ENCODE measurements around the gene EPM2A.

The EPM2A gene

GRCh38 chr6:145652572-145652971 is 82.7 kb downstream of the EPM2A start:
- TF ChIP-seq CTCF (conservative IDR thresholded peaks at IDR 0.05) (no peak), ZFX (IDR thresholded peaks at IDR 0.05) (no peak)
- no peak overlapping the region for H3K27ac ChIP-seq

- TF ChIP-seq ZFX (IDR thresholded peaks at IDR 0.05) (no peak), CTCF (conservative IDR thresholded peaks at IDR 0.05) (no peak)
These were observed 83.3 kb downstream of the EPM2A start for GRCh38 chr6:145651988-145652387.

GRCh38 chr6:145648149-145648548 is 87.2 kb downstream of the EPM2A start:
- H3K27ac ChIP-seq, result no peak overlapping the region
- TF ChIP-seq CTCF (conservative IDR thresholded peaks at IDR 0.05) (no peak), ZFX (IDR thresholded peaks at IDR 0.05) (no peak)

More at GRCh38 chr6:145651988-145652387, 83.3 kb downstream of the EPM2A start:
- H3K27ac ChIP-seq, result no peak overlapping the region

GRCh38 chr6:145647602-145648001 is 87.7 kb downstream of the EPM2A start:
- TF ChIP-seq ZFX (IDR thresholded peaks at IDR 0.05), result no peak
- no peak for TF ChIP-seq CTCF (conservative IDR thresholded peaks at IDR 0.05)

GRCh38 chr6:145643760-145644159 is 91.6 kb downstream of the EPM2A start:
- TF ChIP-seq ZFX (IDR thresholded peaks at IDR 0.05), result no peak
- no peak for TF ChIP-seq CTCF (conservative IDR thresholded peaks at IDR 0.05)

More at GRCh38 chr6:145647602-145648001, 87.7 kb downstream of the EPM2A start:
- H3K27ac ChIP-seq, result no peak overlapping the region

GRCh38 chr6:145633981-145634627 is 101.2 kb downstream of the EPM2A start:
- no peak overlapping the region for H3K27ac ChIP-seq
- TF ChIP-seq CTCF (conservative IDR thresholded peaks at IDR 0.05) (peak; percentile 79), ZFX (IDR thresholded peaks at IDR 0.05) (no peak)

More at GRCh38 chr6:145643760-145644159, 91.6 kb downstream of the EPM2A start:
- no peak overlapping the region for H3K27ac ChIP-seq

GRCh38 chr6:145632971-145633370 is 102.3 kb downstream of the EPM2A start:
- TF ChIP-seq CTCF (conservative IDR thresholded peaks at IDR 0.05) (no peak), ZFX (IDR thresholded peaks at IDR 0.05) (no peak)
- H3K27ac ChIP-seq, result no peak overlapping the region

All from C4-2B (cell line).